ENCODE measurements around the gene TMEM123.

Gene TMEM123

GRCh38 chr11:102452461-102453301 is at the start of gene TMEM123:
Gene TMEM123 (minus strand): TSS chr11:102452765. CDS start chr11:102452623, 142 bp downstream.
- peak; percentile 91 to 92 for DNase-seq

- no peak for DNase-seq
Observed at GRCh38 chr11:102500829-102501228, 48.3 kb upstream of the TMEM123 start.

GRCh38 chr11:102499931-102500330 is 47.4 kb upstream of the TMEM123 start:
- DNase-seq = no peak

- no peak for DNase-seq
Observed at GRCh38 chr11:102499151-102499550, 46.6 kb upstream of the TMEM123 start.

- no peak for DNase-seq
Observed at GRCh38 chr11:102497061-102497460, 44.5 kb upstream of the TMEM123 start.

- peak; percentile 82 to 92 for DNase-seq
Observed at GRCh38 chr11:102495161-102496042, 42.8 kb upstream of the TMEM123 start.

- DNase-seq = no peak
Observed at GRCh38 chr11:102494216-102494615, 41.7 kb upstream of the TMEM123 start.

GRCh38 chr11:102493524-102493923 is 41.0 kb upstream of the TMEM123 start:
- no peak for DNase-seq

GRCh38 chr11:102491969-102492368 is 39.4 kb upstream of the TMEM123 start:
- no peak for DNase-seq

- no peak for DNase-seq
Observed at GRCh38 chr11:102489186-102490145, 36.9 kb upstream of the TMEM123 start.

- DNase-seq = no peak
Observed at GRCh38 chr11:102488208-102488607, 35.6 kb upstream of the TMEM123 start.

- peak in 1 of 2 experiments; percentile 26 for DNase-seq
Observed at GRCh38 chr11:102487214-102487613, 34.6 kb upstream of the TMEM123 start.

GRCh38 chr11:102486584-102486983 is 34.0 kb upstream of the TMEM123 start:
- DNase-seq = no peak

- DNase-seq = no peak
Observed at GRCh38 chr11:102485095-102485722, 32.6 kb upstream of the TMEM123 start.

- no peak for DNase-seq
Observed at GRCh38 chr11:102482433-102482832, 29.9 kb upstream of the TMEM123 start.

- DNase-seq = no peak
Observed at GRCh38 chr11:102479733-102480132, 27.2 kb upstream of the TMEM123 start.

GRCh38 chr11:102478673-102479299 is 26.2 kb upstream of the TMEM123 start:
- no peak for DNase-seq

- peak; percentile 62 to 76 for DNase-seq
Observed at GRCh38 chr11:102476812-102477211, 24.2 kb upstream of the TMEM123 start.

- no peak for DNase-seq
Observed at GRCh38 chr11:102476069-102476468, 23.5 kb upstream of the TMEM123 start.

GRCh38 chr11:102473543-102473942 is 21.0 kb upstream of the TMEM123 start:
- no peak for DNase-seq

- DNase-seq = no peak
Observed at GRCh38 chr11:102472127-102472526, 19.6 kb upstream of the TMEM123 start.

- DNase-seq = no peak
Observed at GRCh38 chr11:102471474-102471873, 18.9 kb upstream of the TMEM123 start.
